ENCODE data around the gene NRG2.

- TF ChIP-seq JUNB (IDR thresholded peaks at IDR 0.05; ENCODE audit: unreplicated experiment) (no peak), CTCF (conservative IDR thresholded peaks at IDR 0.05; ENCODE audit: low read depth in 2 of 2) (no peak), POLR2AphosphoS5 (IDR thresholded peaks at IDR 0.05; ENCODE audit: low read depth) (no peak)
Measured at GRCh38 chr5:140084541-140084940, 41.4 kb upstream of the NRG2 start.

Measured in GM23338 (cell line).